Muscle of arm (tissue), 12 donors: ENCODE data around the gene SLC28A1. TPM values are rescaled to one million over a fixed set of nuclear protein-coding genes. Genes with fewer than 3 reads are reported as not detected.

ENCODE experiments used
- DNase-seq: peaks from one replicate; pipeline ENCODE4 v3.0.0-alpha.2; 2013
- polyA plus RNA-seq, 12 donors: library from polyadenylated mRNA; unstranded; fragments of 120-200 nt; gene quantifications; one replicate each; pipeline ENCODE4 v1.2.1, GENCODE V29; 2013; ENCODE audit not compliant: insufficient read length in 12 of 12

SLC28A1 gene
- polyA plus RNA-seq, 12 donors = 0.12 to 0.57 (median 0.24) TPM; not detected in 2

DNA sequence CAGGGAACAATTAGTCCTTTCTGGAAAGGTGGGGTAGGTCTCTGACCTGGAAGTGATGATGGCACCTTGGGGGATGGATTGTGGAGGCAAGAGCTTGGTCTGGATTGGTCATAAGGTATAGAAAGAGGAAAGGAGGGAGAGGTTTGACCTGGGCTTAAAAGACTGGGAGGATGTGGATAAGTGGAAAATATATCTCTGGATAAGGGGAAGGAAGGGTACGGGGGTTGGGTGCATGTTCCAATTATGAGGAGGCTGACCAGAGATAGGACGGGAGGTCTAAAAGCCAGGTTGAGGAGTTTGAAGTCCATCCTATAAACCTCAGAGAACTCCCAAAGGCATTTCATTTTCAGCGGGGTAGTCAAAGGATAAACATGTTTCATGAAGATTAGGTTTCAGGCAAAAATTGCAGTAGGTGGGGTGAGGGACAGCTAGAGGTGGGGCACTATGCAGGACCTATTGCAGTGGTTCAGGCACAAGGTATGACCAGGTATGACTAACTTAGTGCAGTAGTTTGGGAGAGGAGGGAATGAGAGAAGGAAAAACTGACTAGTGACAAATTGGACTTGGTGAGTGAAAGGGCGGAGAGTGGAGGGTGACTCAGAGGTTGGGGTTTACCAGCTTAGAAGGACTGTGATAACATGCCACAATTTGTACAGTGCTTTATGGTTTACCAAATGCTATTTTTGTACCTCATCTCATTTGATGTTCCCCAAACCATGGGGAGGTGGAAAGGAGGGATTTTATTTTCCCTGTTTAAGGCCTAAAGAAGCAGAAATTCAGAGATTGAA lies 107.9 kb downstream of the SLC28A1 start:
- DNase-seq = no peak

Other genes with a start within 250 kb of the SLC28A1 start
- gene WDR73, start 230.4 kb upstream of the SLC28A1 start, polyA plus RNA-seq = 10 to 100 TPM in 11 of 12 donors, not detected in 1; 14.2 to 29.9 (median 17.5) TPM
- 1 to 10 TPM in 8 of 12 donors, under 1 TPM in 2, not detected in 2; 0.67 to 1.5 (median 1.2) TPM for gene NMB, start 226.5 kb upstream of the SLC28A1 start, polyA plus RNA-seq
- gene SEC11A, start 168.5 kb upstream of the SLC28A1 start, polyA plus RNA-seq = 100 to 1,000 TPM in 11 of 12 donors, not detected in 1; 179 to 366 (median 321) TPM
- 10 to 100 TPM in 11 of 12 donors, not detected in 1; 19.5 to 29.1 (median 21.5) TPM for gene ZNF592, start 136.1 kb upstream of the SLC28A1 start, polyA plus RNA-seq
- 10 to 100 TPM in 11 of 12 donors, not detected in 1; 27.2 to 99.9 (median 78.0) TPM for gene ALPK3, start 67.3 kb upstream of the SLC28A1 start, polyA plus RNA-seq
- 10 to 100 TPM in 11 of 12 donors, not detected in 1; 17.3 to 63.1 (median 32.4) TPM for gene PDE8A, start 97.2 kb downstream of the SLC28A1 start, polyA plus RNA-seq